ENCODE data around the gene PTPA.

PTPA gene

GRCh38 chr9:129068990-129069861, 42.0 kb upstream of the PTPA start:
- no peaks in the 10 kb centered on the region for H3K4me1 ChIP-seq (ENCODE audit: low read length)
- H3K4me3 ChIP-seq (ENCODE audit: low read length) = no peak overlapping the region
- TF ChIP-seq CTCF (IDR thresholded peaks at IDR 0.05; ENCODE audit: low read depth, low read length) = no peak
- no peak for TF ChIP-seq EZH2phosphoT487 (IDR thresholded peaks at IDR 0.05; ENCODE audit: low read depth)
- H3K27ac ChIP-seq (ENCODE audit: low read length) = no peak overlapping the region
- H3K36me3 ChIP-seq (replicated peaks; ENCODE audit: low read depth, low read length) = peaks cover 10% of the 10 kb centered on the region
- no peaks in the 10 kb centered on the region for H3K79me2 ChIP-seq (ENCODE audit: low read length)
- no peaks in the 10 kb centered on the region for H4K20me1 ChIP-seq (ENCODE audit: insufficient read depth, low read length)
- no peak overlapping the region for H3K9ac ChIP-seq (ENCODE audit: low read length)
- no peaks in the 10 kb centered on the region for H3K27me3 ChIP-seq (ENCODE audit: low read depth, low read length)
- no peaks in the 10 kb centered on the region for H3K9me3 ChIP-seq (ENCODE audit: insufficient read depth, low read length)
- H3K4me2 ChIP-seq (ENCODE audit: low read length) = no peak overlapping the region
- no peak overlapping the region for H2AFZ ChIP-seq (ENCODE audit: low read depth, low read length)

- Histone ChIP-seq H4K20me1 (ENCODE audit: insufficient read depth, low read length) (no peaks in the 10 kb centered on the region), H3K4me2 (ENCODE audit: low read length) (no peak overlapping the region), H3K9ac (ENCODE audit: low read length) (no peak overlapping the region), H3K4me1 (ENCODE audit: low read length) (no peaks in the 10 kb centered on the region), H3K27me3 (ENCODE audit: low read depth, low read length) (no peaks in the 10 kb centered on the region), H3K4me3 (ENCODE audit: low read length) (no peak overlapping the region), H2AFZ (ENCODE audit: low read depth, low read length) (no peak overlapping the region), H3K36me3 (replicated peaks; ENCODE audit: low read depth, low read length) (peaks cover 9% of the 10 kb centered on the region), H3K79me2 (ENCODE audit: low read length) (no peaks in the 10 kb centered on the region), H3K27ac (ENCODE audit: low read length) (no peak overlapping the region), H3K9me3 (ENCODE audit: insufficient read depth, low read length) (no peaks in the 10 kb centered on the region)
- TF ChIP-seq EZH2phosphoT487 (IDR thresholded peaks at IDR 0.05; ENCODE audit: low read depth) = no peak
- no peak for TF ChIP-seq CTCF (IDR thresholded peaks at IDR 0.05; ENCODE audit: low read depth, low read length)
Observed at GRCh38 chr9:129069862-129070641, 41.2 kb upstream of the PTPA start.

GRCh38 chr9:129070696-129071525, 40.3 kb upstream of the PTPA start:
- H2AFZ ChIP-seq (ENCODE audit: low read depth, low read length) = no peak overlapping the region
- no peak overlapping the region for H3K27ac ChIP-seq (ENCODE audit: low read length)
- TF ChIP-seq CTCF (IDR thresholded peaks at IDR 0.05; ENCODE audit: low read depth, low read length) (no peak), EZH2phosphoT487 (IDR thresholded peaks at IDR 0.05; ENCODE audit: low read depth) (no peak)
- no peaks in the 10 kb centered on the region for H4K20me1 ChIP-seq (ENCODE audit: insufficient read depth, low read length)
- H3K79me2 ChIP-seq (ENCODE audit: low read length) = no peaks in the 10 kb centered on the region
- H3K4me3 ChIP-seq (ENCODE audit: low read length) = no peak overlapping the region
- H3K4me2 ChIP-seq (ENCODE audit: low read length) = no peak overlapping the region
- H3K27me3 ChIP-seq (ENCODE audit: low read depth, low read length) = no peaks in the 10 kb centered on the region
- no peaks in the 10 kb centered on the region for H3K4me1 ChIP-seq (ENCODE audit: low read length)
- H3K9me3 ChIP-seq (ENCODE audit: insufficient read depth, low read length) = no peaks in the 10 kb centered on the region
- H3K36me3 ChIP-seq (replicated peaks; ENCODE audit: low read depth, low read length) = peaks cover 2% of the 10 kb centered on the region
- no peak overlapping the region for H3K9ac ChIP-seq (ENCODE audit: low read length)
